CD4-positive, alpha-beta T cell (primary cell): ENCODE results near the gene RHBDL1. TPM values are rescaled to one million over a fixed set of nuclear protein-coding genes. Genes with fewer than 3 reads are reported as not detected.

Experiments
- ATAC-seq: fragments of 200-7000 bp; cut with Tn5 transposase; one replicate; pipeline ENCODE4 v1.10.0; 2022; ENCODE audit warnings: mild to moderate bottlenecking; ENCODE audit not compliant: poor library complexity
- CTCF ChIA-PET: fragments of 350-600 bp; sonication (Branson Sonifier 250); formaldehyde crosslinking; loops from one replicate; lab custom pipeline; 2021; ENCODE audit warnings: antibody characterized with exemption, inconsistent platforms; lab: Charles Lee
- POLR2A ChIA-PET: fragments of 350-600 bp; sonication (Branson Sonifier 250); formaldehyde crosslinking; loops from one replicate; lab custom pipeline; 2021; ENCODE audit warnings: antibody characterized with exemption, inconsistent platforms; lab: Charles Lee
- DNase-seq, 14 experiments: peaks; one replicate each; pipeline ENCODE4 v3.0.0-alpha.2; 2013 to 2020; ENCODE audit warnings: mixed read lengths in 2 of 14
- H3K27ac ChIP-seq, 2 donors: one replicate each; pipeline versions ENCODE4 v1.5.1 to v1.7.0; 2013; ENCODE audit warnings: low read length in 2 of 2, low read depth in 1 of 2, mild to moderate bottlenecking in 1 of 2
- H3K27me3 ChIP-seq, 2 experiments: 1 replicate in 1 of 2; 2 replicates in 1 of 2; pipeline versions ENCODE4 v1.6.1 to v1.7.0; 2013; ENCODE audit warnings: low read length in 2 of 2, control low read depth in 1 of 2, mild to moderate bottlenecking in 1 of 2, moderate library complexity in 1 of 2; ENCODE audit not compliant: insufficient read depth in 2 of 2, control insufficient read depth in 1 of 2
- H3K36me3 ChIP-seq: one replicate; pipeline ENCODE4 v1.6.1; 2013; ENCODE audit warnings: low read length, control low read depth; ENCODE audit not compliant: insufficient read depth
- H3K4me1 ChIP-seq: one replicate; pipeline ENCODE4 v1.6.1; 2013; ENCODE audit warnings: low read length, control low read depth; ENCODE audit not compliant: insufficient read depth
- H3K4me3 ChIP-seq: one replicate; pipeline ENCODE4 v1.5.1; 2013; ENCODE audit warnings: mild to moderate bottlenecking, low read length, moderate library complexity
- H3K9me3 ChIP-seq, 2 experiments: 1 replicate in 1 of 2; 2 replicates in 1 of 2; pipeline versions ENCODE4 v1.6.1 to v1.7.0; 2013; ENCODE audit warnings: low read length in 2 of 2, mild to moderate bottlenecking in 2 of 2, control low read depth in 1 of 2, moderate library complexity in 1 of 2; ENCODE audit not compliant: control insufficient read depth in 1 of 2, insufficient read depth in 1 of 2
- H3K27ac Mint-ChIP-seq: one replicate; pipeline ENCODE4 v1.8.0; 2020; ENCODE audit warnings: mixed read lengths
- H3K27me3 Mint-ChIP-seq: one replicate; pipeline ENCODE4 v1.8.0; 2021; ENCODE audit warnings: mixed read lengths
- H3K36me3 Mint-ChIP-seq: one replicate; pipeline ENCODE4 v1.8.0; 2021; ENCODE audit warnings: low read depth, mixed read lengths
- H3K4me1 Mint-ChIP-seq: one replicate; pipeline ENCODE4 v1.8.0; 2021; ENCODE audit warnings: low read depth, mixed read lengths
- H3K4me3 Mint-ChIP-seq: one replicate; pipeline ENCODE4 v1.8.0; 2020; ENCODE audit warnings: mild to moderate bottlenecking, mixed read lengths
- H3K9me3 Mint-ChIP-seq: one replicate; pipeline ENCODE4 v1.8.0; 2020; ENCODE audit warnings: mixed read lengths
- intact Hi-C, 2 experiments: fragments of 100-400 bp; cut with DNase I in 1 of 2; cut with micrococcal nuclease in 1 of 2; formaldehyde crosslinking; loops; one replicate each; pipeline versions ENCODE4 v1.15.1 to v1.9.0; 2023 to 2025; cut with DNase I, micrococcal nuclease
- total RNA-seq, 174 experiments: library from RNA in 2 of 174; stranded (reverse) in 2 of 174; gene quantifications; one replicate each; pipeline ENCODE4 v1.2.3 and lab custom pipeline; 2021 to 2026
- TF ChIP-seq, protein P1 (sequence below): fragments of 200-600 bp; IDR thresholded peaks from one replicate; pipeline ENCODE4 v1.8.0; 2022; ENCODE audit warnings: antibody characterized with exemption, mild to moderate bottlenecking

Gene RHBDL1
- total RNA-seq, 2 experiments from 2014 or later, result 6.6 to 6.9 TPM

DNA sequence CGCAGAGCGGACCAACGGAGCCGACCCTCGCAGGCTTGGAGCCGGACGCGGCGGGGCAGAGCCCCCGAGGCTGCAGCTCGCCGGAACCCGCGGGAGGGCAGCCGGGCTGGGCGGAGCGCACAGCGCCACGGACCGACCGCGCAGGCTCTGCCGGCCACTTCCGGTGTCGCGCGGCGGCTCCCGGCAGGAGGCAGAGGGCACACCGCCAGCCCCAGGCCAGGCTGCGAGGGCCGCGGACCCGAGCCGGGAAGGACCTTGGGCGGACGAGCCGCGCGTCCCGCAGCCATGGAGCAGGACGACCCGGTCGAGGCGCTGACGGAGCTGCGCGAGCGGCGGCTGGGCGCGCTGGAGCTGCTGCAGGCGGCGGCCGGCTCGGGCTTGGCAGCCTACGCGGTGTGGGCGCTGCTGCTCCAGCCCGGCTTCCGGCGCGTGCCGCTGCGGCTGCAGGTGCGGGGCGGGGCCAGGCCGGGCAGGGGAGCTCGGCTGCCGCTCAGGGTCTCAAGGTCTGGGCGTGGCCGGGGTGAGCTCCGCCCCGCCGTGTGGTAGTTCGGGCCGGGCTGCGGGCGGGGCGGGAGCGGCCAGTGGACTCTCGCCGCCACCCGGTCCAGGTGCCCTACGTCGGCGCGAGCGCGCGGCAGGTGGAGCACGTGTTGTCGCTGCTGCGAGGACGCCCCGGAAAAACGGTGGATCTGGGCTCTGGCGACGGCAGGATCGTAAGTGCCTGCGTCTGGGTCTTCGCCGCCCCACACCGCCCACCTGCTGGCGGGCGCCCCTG is 45.7 kb downstream of the RHBDL1 start, which contains the start of gene ANTKMT:
ANTKMT (plus strand) TSS at position 157 of the 775 bp plus-strand sequence; CDS start at position 286, 129 bp downstream.
- H3K27ac Mint-ChIP-seq, result peak within 1 kb of the TSS; percentile 68
- H3K9me3 ChIP-seq, result peaks cover 0 to 13% of the 10 kb centered on the region in 2 experiments
- peaks cover 20% of the 10 kb centered on the region for H3K4me1 Mint-ChIP-seq
- H3K36me3 ChIP-seq, result no peaks in the 10 kb centered on the region
- no peaks in the 10 kb centered on the region for H3K27me3 Mint-ChIP-seq
- intact Hi-C loops, result no loop called here
- no peaks in the 10 kb centered on the region for H3K9me3 Mint-ChIP-seq
- ChIA-PET POLR2A (interaction anchor here (0.8 to 2.5 kb wide), 13 partner anchors 10 to 687 kb away, joined by 3 to 20 read pairs (median 4); partner anchors contain the start of genes CHTF18, CIAO3, METTL26 and RPUSD1), CTCF (interaction anchor here (0.7 to 2.3 kb wide), 2 partner anchors 11 to 20 kb away, joined by 3 to 9 read pairs; partner anchors contain the start of gene CIAO3)
- ATAC-seq (peak; percentile 75), DNase-seq (peak; percentile 31 to 89 (median 63))
- peak within 1 kb of the TSS; percentile 63 for H3K4me3 ChIP-seq
- peak within 1 kb of the TSS in 1 of 2 donors; percentile 35 for H3K27ac ChIP-seq
- H3K4me3 Mint-ChIP-seq, result peak within 1 kb of the TSS; percentile 87
- H3K36me3 Mint-ChIP-seq, result no peaks in the 10 kb centered on the region
- TF ChIP-seq, protein P1, sequence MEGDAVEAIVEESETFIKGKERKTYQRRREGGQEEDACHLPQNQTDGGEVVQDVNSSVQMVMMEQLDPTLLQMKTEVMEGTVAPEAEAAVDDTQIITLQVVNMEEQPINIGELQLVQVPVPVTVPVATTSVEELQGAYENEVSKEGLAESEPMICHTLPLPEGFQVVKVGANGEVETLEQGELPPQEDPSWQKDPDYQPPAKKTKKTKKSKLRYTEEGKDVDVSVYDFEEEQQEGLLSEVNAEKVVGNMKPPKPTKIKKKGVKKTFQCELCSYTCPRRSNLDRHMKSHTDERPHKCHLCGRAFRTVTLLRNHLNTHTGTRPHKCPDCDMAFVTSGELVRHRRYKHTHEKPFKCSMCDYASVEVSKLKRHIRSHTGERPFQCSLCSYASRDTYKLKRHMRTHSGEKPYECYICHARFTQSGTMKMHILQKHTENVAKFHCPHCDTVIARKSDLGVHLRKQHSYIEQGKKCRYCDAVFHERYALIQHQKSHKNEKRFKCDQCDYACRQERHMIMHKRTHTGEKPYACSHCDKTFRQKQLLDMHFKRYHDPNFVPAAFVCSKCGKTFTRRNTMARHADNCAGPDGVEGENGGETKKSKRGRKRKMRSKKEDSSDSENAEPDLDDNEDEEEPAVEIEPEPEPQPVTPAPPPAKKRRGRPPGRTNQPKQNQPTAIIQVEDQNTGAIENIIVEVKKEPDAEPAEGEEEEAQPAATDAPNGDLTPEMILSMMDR, result no peak
- peaks cover 2 to 7% of the 10 kb centered on the region in 2 experiments for H3K27me3 ChIP-seq
- peaks cover 47% of the 10 kb centered on the region for H3K4me1 ChIP-seq

DNA sequence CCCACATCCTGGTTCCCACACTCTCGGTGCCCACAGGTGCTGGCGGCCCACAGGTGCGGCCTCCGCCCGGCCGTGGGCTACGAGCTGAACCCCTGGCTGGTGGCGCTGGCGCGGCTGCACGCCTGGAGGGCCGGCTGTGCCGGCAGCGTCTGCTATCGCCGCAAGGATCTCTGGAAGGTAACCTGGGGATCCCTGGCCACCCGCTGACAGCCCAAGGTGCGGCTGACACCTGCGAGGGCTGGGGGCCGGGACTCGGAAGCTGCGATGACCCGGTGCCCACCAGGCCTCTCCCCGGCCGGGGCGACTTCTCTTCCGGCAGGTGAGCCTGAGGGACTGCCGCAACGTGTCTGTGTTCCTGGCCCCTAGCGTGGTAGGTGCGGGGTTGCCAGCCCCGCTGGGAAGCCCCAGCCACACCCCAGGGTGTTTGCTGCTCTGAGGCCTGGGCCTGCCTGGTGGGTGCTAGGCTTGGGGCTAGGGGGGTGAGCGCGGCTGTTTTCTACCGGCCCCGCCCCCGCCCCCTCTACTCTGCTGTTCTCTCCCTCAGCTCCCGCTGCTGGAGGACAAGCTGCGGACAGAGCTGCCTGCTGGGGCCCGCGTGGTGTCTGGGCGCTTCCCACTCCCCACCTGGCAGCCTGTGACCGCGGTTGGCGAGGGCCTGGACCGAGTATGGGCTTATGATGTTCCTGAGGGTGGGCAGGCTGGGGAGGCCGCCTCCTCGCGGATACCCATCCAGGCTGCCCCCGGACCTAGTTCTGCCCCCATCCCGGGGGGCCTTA is 46.5 kb downstream of the RHBDL1 start:
- Mint-ChIP-seq H3K36me3 (no peaks in the 10 kb centered on the region), H3K4me3 (peak overlapping the region; percentile 81), H3K27me3 (no peaks in the 10 kb centered on the region), H3K9me3 (no peaks in the 10 kb centered on the region), H3K4me1 (peaks cover 17% of the 10 kb centered on the region), H3K27ac (peak overlapping the region; percentile 14)
- H3K27me3 ChIP-seq, result no peaks in the 10 kb centered on the region
- DNase-seq (peak in 3 of 14 experiments; percentile 26 to 69 (median 50)), ATAC-seq (no peak)
- H3K9me3 ChIP-seq, result peaks cover 0 to 8% of the 10 kb centered on the region in 2 experiments
- intact Hi-C loops, result no loop called here
- H3K4me3 ChIP-seq, result peak overlapping the region; percentile 7
- peak overlapping the region in 1 of 2 donors; percentile 21 for H3K27ac ChIP-seq
- ChIA-PET CTCF (interaction anchor here (0.8 kb wide), 1 partner anchor 11 kb away, joined by 3 read pairs; no protein-coding TSS in a partner anchor), POLR2A (interaction anchor here (1.0 to 2.5 kb wide), 9 partner anchors 15 to 686 kb away, joined by 3 to 20 read pairs (median 5); partner anchors contain the start of genes CIAO3, METTL26, STUB1 and WDR24)
- peaks cover 47% of the 10 kb centered on the region for H3K4me1 ChIP-seq
- no peaks in the 10 kb centered on the region for H3K36me3 ChIP-seq
- TF ChIP-seq, protein P1, result no peak
